ENCODE measurements around the gene SRSF2. TPM values are rescaled to one million over a fixed set of nuclear protein-coding genes. Genes with fewer than 3 reads are reported as not detected.

The SRSF2 gene
- total RNA-seq, 2 donors from 2014 or later = 217 to 316 TPM

DNA sequence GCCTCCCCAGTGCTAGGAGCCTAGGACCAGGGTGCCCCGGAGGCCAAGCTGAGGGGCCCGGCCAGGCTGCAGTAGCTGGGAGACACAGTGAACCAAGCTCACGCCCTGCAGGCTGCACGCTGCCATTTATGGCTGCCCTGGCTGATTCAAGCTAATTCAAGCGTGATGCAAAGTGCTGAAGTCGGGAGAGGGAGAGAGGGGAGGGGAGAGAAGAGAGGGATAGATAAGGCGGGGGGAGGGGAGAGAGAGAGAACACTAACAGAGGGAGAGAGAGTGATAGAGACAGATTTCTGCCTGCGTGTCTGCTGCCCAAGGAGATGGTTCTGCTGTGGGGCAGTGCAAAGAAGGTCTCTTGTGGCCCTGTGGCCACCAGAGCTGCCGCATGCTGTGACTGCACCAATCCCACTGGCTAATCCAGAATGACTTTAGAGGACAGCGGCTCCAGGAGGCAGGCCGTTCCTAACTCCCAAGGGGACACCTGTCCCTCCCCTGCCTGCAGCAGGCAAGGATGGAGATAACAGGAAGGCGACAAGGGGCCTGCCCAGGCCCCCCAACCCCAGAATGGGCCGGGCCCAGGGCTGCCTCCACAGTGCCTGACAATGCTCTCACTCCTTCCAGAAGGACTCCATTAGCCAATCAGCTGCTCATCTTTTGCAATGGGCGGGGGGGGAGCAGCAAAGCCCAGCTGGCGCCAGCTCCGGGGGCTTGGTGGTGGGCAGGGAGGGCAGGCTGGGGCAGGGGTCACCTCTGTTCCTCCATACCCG is 39.2 kb downstream of the SRSF2 start:
- peaks cover 16% of the 10 kb centered on the region for H3K4me1 ChIP-seq (replicated peaks)
- H3K4me3 ChIP-seq = no peak overlapping the region
- H3K27ac ChIP-seq = peak overlapping the region; percentile 48 to 62

DNA sequence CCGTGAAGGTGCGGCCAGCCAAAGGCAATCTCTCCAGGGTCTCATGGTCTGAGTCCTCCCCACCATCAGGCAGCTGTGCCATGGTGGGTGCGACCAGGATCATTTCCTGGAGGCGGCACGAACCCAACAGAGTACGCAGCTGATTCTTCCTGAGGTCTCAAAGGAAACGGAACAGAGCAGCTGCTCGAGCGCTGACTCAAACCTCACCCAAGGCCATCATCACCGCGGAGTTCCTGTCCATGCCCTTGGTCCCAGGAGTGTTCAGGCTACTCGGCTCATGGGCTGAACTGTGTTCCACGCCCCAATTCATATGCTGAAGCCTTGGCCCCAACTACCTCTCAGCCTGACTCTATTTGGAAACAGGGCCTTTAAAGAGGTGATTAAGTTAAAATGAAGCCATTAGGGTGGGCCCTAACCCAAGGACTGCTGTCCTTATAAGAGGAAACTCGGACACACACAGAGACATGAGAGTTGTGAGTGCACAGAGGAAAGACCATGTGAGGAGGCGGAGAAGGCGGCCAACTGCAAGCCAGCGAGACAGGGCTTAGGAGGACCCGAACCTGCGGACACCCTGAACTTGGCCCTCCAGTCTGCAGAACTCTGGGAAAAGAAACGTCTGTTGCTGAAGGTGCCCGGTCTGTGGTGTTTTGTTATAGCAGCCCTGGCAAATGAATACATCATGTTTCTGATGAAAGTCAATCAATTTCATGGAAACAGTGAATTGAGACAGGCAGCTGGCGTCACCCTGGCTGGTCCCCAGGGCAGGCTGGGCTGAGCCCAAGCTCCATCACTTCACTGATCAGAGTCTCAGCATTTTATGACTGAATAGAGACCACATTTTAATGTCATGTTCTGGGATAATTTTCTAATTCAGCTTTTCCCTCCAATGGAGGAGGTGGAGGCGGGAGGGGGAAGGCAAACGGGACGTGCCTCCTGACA is 40.1 kb downstream of the SRSF2 start:
- H3K4me1 ChIP-seq (replicated peaks) = peaks cover 16% of the 10 kb centered on the region
- intact Hi-C loops (cut with DNase I) = no loop called here
- H3K9me3 ChIP-seq = no peaks in the 10 kb centered on the region
- WGBS = 73% methylated on average over 23 of the region's 25 CpGs
- H3K27ac ChIP-seq = peak overlapping the region; percentile 48 to 62
- H3K36me3 ChIP-seq = no peaks in the 10 kb centered on the region
- DNase-seq (ENCODE audit: low spot score) = no peak
- H3K4me3 ChIP-seq = no peak overlapping the region
- H3K27me3 ChIP-seq (replicated peaks; ENCODE audit: insufficient read depth) = no peaks in the 10 kb centered on the region
- TF ChIP-seq POLR2AphosphoS5 (IDR thresholded peaks at IDR 0.05) (no peak), POLR2A (IDR thresholded peaks at IDR 0.05) (no peak)
- TF ChIP-seq, protein P1, sequence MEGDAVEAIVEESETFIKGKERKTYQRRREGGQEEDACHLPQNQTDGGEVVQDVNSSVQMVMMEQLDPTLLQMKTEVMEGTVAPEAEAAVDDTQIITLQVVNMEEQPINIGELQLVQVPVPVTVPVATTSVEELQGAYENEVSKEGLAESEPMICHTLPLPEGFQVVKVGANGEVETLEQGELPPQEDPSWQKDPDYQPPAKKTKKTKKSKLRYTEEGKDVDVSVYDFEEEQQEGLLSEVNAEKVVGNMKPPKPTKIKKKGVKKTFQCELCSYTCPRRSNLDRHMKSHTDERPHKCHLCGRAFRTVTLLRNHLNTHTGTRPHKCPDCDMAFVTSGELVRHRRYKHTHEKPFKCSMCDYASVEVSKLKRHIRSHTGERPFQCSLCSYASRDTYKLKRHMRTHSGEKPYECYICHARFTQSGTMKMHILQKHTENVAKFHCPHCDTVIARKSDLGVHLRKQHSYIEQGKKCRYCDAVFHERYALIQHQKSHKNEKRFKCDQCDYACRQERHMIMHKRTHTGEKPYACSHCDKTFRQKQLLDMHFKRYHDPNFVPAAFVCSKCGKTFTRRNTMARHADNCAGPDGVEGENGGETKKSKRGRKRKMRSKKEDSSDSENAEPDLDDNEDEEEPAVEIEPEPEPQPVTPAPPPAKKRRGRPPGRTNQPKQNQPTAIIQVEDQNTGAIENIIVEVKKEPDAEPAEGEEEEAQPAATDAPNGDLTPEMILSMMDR (IDR thresholded peaks at IDR 0.05) = no peak

More for the DNA sequence above, 39.2 kb downstream of the SRSF2 start:
- H3K9me3 ChIP-seq = no peaks in the 10 kb centered on the region
- intact Hi-C loops (cut with DNase I) = no loop called here
- DNase-seq (ENCODE audit: low spot score) = no peak
- no peaks in the 10 kb centered on the region for H3K36me3 ChIP-seq
- WGBS = 45% methylated on average over 17 of the region's 17 CpGs
- no peak for TF ChIP-seq POLR2AphosphoS5 (IDR thresholded peaks at IDR 0.05)
- no peak for TF ChIP-seq POLR2A (IDR thresholded peaks at IDR 0.05)
- TF ChIP-seq, protein P1 (IDR thresholded peaks at IDR 0.05) = no peak
- no peaks in the 10 kb centered on the region for H3K27me3 ChIP-seq (replicated peaks; ENCODE audit: insufficient read depth)

- peaks cover 13% of the 10 kb centered on the region for H3K4me1 ChIP-seq (replicated peaks)
- no peak overlapping the region for H3K4me3 ChIP-seq
- TF ChIP-seq POLR2AphosphoS5 (IDR thresholded peaks at IDR 0.05) (peak; percentile 44), POLR2A (IDR thresholded peaks at IDR 0.05) (no peak)
- H3K27me3 ChIP-seq (replicated peaks; ENCODE audit: insufficient read depth) = no peaks in the 10 kb centered on the region
- no peaks in the 10 kb centered on the region for H3K9me3 ChIP-seq
- intact Hi-C loops (cut with DNase I) = no loop called here
- DNase-seq (ENCODE audit: low spot score) = no peak
- peak overlapping the region in 1 of 2 donors; percentile 15 for H3K27ac ChIP-seq
- H3K36me3 ChIP-seq = no peaks in the 10 kb centered on the region
- 57% methylated on average over 16 of the region's 16 CpGs for WGBS
Observed at GRCh38 chr17:76695059-76695831, 41.9 kb downstream of the SRSF2 start.

GRCh38 chr17:76691379-76692191 is 45.5 kb downstream of the SRSF2 start:
- Histone ChIP-seq H3K4me1 (replicated peaks) (no peaks in the 10 kb centered on the region), H3K9me3 (no peaks in the 10 kb centered on the region), H3K27me3 (replicated peaks; ENCODE audit: insufficient read depth) (no peaks in the 10 kb centered on the region), H3K4me3 (no peak overlapping the region), H3K36me3 (no peaks in the 10 kb centered on the region), H3K27ac (no peak overlapping the region)
- 73% methylated on average over 14 of the region's 14 CpGs for WGBS
- no peak for DNase-seq (ENCODE audit: low spot score)
- TF ChIP-seq POLR2AphosphoS5 (IDR thresholded peaks at IDR 0.05) (peak; percentile 39), POLR2A (IDR thresholded peaks at IDR 0.05) (no peak)
- TF ChIP-seq, protein P1 (IDR thresholded peaks at IDR 0.05) = no peak
- intact Hi-C loops (cut with DNase I) = no loop called here
